Measurements from ENCODE around the gene NCAPG2. TPM values are rescaled to one million over a fixed set of nuclear protein-coding genes. Genes with fewer than 3 reads are reported as not detected.
A peak's percentile ranks its signal among the peaks of the same experiment; 100 is the strongest.

NCAPG2 gene
- total and polyA plus RNA-seq, 7 experiments from 2014 or later = 1.3 to 88.7 (median 6.7) TPM

DNA sequence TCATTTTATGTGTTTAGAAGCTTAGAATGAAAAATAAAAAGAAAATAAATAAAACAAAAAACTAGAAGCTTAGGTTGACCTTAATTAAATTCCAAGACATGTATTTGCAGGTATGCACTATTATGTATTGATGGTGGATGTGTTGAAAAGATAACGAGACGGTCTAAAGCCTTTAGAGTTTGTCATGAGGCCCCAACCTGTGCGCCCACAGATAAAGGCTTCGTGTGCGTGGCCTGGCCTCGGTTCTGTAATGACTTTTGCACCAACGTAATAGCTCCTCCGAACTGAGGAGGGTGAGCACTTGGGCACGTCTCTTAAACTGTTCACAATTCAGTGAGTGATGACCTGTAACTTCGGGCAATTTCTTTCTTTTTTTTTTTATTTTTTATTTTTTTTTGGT lies 43.7 kb upstream of the NCAPG2 start:
- no peak overlapping the region for H3K27ac ChIP-seq (ENCODE audit: low read depth, low read length)
- ATAC-seq (no peak), DNase-seq (no peak)
- H3K27ac Mint-ChIP-seq = no peak overlapping the region
- no peaks in the 10 kb centered on the region for H3K9me3 Mint-ChIP-seq
- intact Hi-C loops (cut with micrococcal nuclease) = no loop called here
- no peaks in the 10 kb centered on the region for H3K27me3 ChIP-seq (ENCODE audit: control insufficient read depth in 2 of 2, insufficient read depth in 2 of 2, low read length in 2 of 2)
- H3K9me3 ChIP-seq (ENCODE audit: control insufficient read depth in 2 of 3, low read length in 3 of 3) = no peaks in the 10 kb centered on the region
- H3K4me1 Mint-ChIP-seq = no peaks in the 10 kb centered on the region
- ChIA-PET POLR2A (interaction anchor here (0.6 to 1.2 kb wide), 3 partner anchors 15 to 97 kb away, joined by 3 to 4 read pairs (median 3); no protein-coding TSS in a partner anchor), CTCF (no interaction called here)
- no peak overlapping the region for H3K4me3 Mint-ChIP-seq
- no peak overlapping the region for H3K4me3 ChIP-seq (ENCODE audit: low read length)
- no peaks in the 10 kb centered on the region for H3K27me3 Mint-ChIP-seq
- peaks cover 8 to 35% (median 9%) of the 10 kb centered on the region in 5 donors for H3K36me3 Mint-ChIP-seq
- no peaks in the 10 kb centered on the region for H3K4me1 ChIP-seq (ENCODE audit: control insufficient read depth in 2 of 2, insufficient read depth in 2 of 2, low read length in 2 of 2)
- H3K36me3 ChIP-seq (ENCODE audit: control insufficient read depth in 2 of 3, insufficient read depth in 3 of 3, low read length in 3 of 3) = peaks cover 0 to 70% (median 10%) of the 10 kb centered on the region in 3 experiments

DNA sequence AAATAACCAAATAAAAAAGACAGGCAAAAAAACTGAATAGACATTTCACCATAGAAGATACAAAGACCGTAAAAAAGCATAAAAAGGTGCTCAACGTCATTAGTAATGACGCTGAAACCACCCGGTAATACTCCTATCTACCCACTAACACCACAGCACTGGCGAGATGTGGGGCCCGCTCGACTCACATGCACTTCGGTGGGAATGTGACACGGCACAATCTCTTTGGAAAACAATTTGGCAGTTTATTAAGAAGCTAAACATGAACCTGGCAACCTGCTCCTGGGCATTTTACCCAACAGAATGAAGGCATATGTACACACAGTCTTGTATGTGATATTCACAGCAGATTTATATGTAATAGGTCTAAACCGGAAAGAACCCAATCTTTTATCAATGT lies 42.8 kb upstream of the NCAPG2 start:
- no peaks in the 10 kb centered on the region for H3K4me1 Mint-ChIP-seq
- no peak overlapping the region for H3K4me3 ChIP-seq (ENCODE audit: low read length)
- H3K4me3 Mint-ChIP-seq = no peak overlapping the region
- ATAC-seq = no peak
- H3K36me3 ChIP-seq (ENCODE audit: control insufficient read depth in 2 of 3, insufficient read depth in 3 of 3, low read length in 3 of 3) = peaks cover 0 to 74% (median 19%) of the 10 kb centered on the region in 3 experiments
- no peaks in the 10 kb centered on the region for H3K9me3 ChIP-seq (ENCODE audit: control insufficient read depth in 2 of 3, low read length in 3 of 3)
- POLR2A ChIA-PET = no interaction called here
- no peaks in the 10 kb centered on the region for H3K27me3 ChIP-seq (ENCODE audit: control insufficient read depth in 2 of 2, insufficient read depth in 2 of 2, low read length in 2 of 2)
- no peak overlapping the region for H3K27ac ChIP-seq (ENCODE audit: low read depth, low read length)
- H3K27me3 Mint-ChIP-seq = no peaks in the 10 kb centered on the region
- H3K27ac Mint-ChIP-seq = peak overlapping the region in 4 of 9 donors; percentile 1 to 36 (median 13)
- CTCF ChIA-PET = no interaction called here
- intact Hi-C loops (cut with micrococcal nuclease) = no loop called here
- H3K4me1 ChIP-seq (ENCODE audit: control insufficient read depth in 2 of 2, insufficient read depth in 2 of 2, low read length in 2 of 2) = no peaks in the 10 kb centered on the region
- peaks cover 8 to 44% (median 14%) of the 10 kb centered on the region in 5 donors for H3K36me3 Mint-ChIP-seq
- H3K9me3 Mint-ChIP-seq = no peaks in the 10 kb centered on the region
- no peak for DNase-seq

DNA sequence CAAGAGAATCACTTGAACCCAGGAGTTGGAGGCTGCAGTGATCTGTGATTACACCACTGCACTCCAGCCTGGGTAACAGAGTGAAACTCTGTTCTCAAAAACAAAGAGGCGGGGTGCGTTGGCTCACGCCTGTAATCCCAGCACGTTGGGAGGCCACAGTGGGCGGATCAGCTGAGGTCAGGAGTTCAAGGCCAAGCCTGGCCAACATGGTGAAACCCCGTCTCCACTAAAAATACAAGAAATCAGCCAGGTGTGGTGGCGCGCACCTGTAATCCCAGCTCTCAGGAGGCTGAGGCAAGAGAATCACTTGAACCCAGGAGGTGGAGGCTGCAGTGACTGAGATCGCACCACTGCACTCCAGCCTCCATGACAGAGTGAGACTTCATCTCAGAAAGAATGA lies 42.4 kb upstream of the NCAPG2 start:
- ChIA-PET CTCF (no interaction called here), POLR2A (interaction anchor here (0.9 kb wide), 1 partner anchor 20 kb away, joined by 3 read pairs; no protein-coding TSS in a partner anchor)
- Mint-ChIP-seq H3K4me3 (no peak overlapping the region), H3K9me3 (no peaks in the 10 kb centered on the region), H3K36me3 (peaks cover 8 to 48% (median 18%) of the 10 kb centered on the region in 5 donors), H3K27me3 (no peaks in the 10 kb centered on the region), H3K27ac (peak overlapping the region in 2 of 9 donors; percentile 20 to 36), H3K4me1 (no peaks in the 10 kb centered on the region)
- H3K4me1 ChIP-seq (ENCODE audit: control insufficient read depth in 2 of 2, insufficient read depth in 2 of 2, low read length in 2 of 2) = no peaks in the 10 kb centered on the region
- H3K9me3 ChIP-seq (ENCODE audit: control insufficient read depth in 2 of 3, low read length in 3 of 3) = no peaks in the 10 kb centered on the region
- DNase-seq = no peak
- ATAC-seq = no peak
- H3K27me3 ChIP-seq (ENCODE audit: control insufficient read depth in 2 of 2, insufficient read depth in 2 of 2, low read length in 2 of 2) = no peaks in the 10 kb centered on the region
- intact Hi-C loops (cut with micrococcal nuclease) = no loop called here
- peaks cover 0 to 76% (median 21%) of the 10 kb centered on the region in 3 experiments for H3K36me3 ChIP-seq (ENCODE audit: control insufficient read depth in 2 of 3, insufficient read depth in 3 of 3, low read length in 3 of 3)
- H3K4me3 ChIP-seq (ENCODE audit: low read length) = no peak overlapping the region
- H3K27ac ChIP-seq (ENCODE audit: low read depth, low read length) = no peak overlapping the region

DNA sequence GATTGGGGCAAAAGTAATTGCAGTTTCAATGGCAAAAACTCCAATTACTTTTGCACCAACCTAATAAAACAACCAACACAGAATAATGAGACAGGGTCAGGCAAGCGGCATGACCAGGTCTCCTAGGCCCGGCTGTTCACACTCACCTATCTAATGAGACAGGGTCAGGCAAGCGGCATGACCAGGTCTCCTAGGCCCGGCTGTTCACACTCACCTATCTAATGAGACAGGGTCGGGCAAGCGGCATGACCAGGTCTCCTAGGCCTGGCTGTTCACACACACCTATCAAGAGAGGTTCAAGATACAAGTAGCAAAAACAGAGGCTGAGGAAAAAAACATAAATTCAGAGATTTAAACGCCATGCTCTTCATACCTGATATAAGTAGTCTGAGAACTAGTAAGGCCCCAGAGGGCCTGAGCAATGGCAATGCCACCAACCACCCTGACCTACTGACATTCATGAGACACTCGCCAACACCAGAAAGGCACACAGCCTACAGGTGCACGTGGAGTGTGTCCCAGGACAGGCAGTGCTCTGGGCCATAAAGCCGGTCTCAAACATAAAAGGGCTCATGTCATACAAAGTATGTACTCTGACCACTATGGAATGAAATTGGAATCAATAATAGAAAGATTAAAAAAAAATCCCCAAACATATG lies 40.6 kb upstream of the NCAPG2 start:
- no peak for ATAC-seq
- ChIA-PET POLR2A (no interaction called here), CTCF (no interaction called here)
- no peak for DNase-seq
- H3K27ac Mint-ChIP-seq = peak overlapping the region in 5 of 9 donors; percentile 24 to 68 (median 38)
- Histone ChIP-seq H3K36me3 (ENCODE audit: control insufficient read depth in 2 of 3, insufficient read depth in 3 of 3, low read length in 3 of 3) (peaks cover 9 to 84% (median 26%) of the 10 kb centered on the region in 3 experiments), H3K9me3 (ENCODE audit: control insufficient read depth in 2 of 3, low read length in 3 of 3) (no peaks in the 10 kb centered on the region), H3K27me3 (ENCODE audit: control insufficient read depth in 2 of 2, insufficient read depth in 2 of 2, low read length in 2 of 2) (no peaks in the 10 kb centered on the region), H3K27ac (ENCODE audit: low read depth, low read length) (no peak overlapping the region), H3K4me1 (ENCODE audit: control insufficient read depth in 2 of 2, insufficient read depth in 2 of 2, low read length in 2 of 2) (no peaks in the 10 kb centered on the region), H3K4me3 (ENCODE audit: low read length) (no peak overlapping the region)
- H3K27me3 Mint-ChIP-seq = no peaks in the 10 kb centered on the region
- H3K36me3 Mint-ChIP-seq = peaks cover 8 to 55% (median 24%) of the 10 kb centered on the region in 5 donors
- peaks cover 0 to 7% (median 2%) of the 10 kb centered on the region in 7 donors for H3K4me1 Mint-ChIP-seq
- peaks cover 0 to 3% (median 0%) of the 10 kb centered on the region in 11 donors for H3K9me3 Mint-ChIP-seq
- intact Hi-C loops (cut with micrococcal nuclease) = no loop called here
- H3K4me3 Mint-ChIP-seq = no peak overlapping the region

DNA sequence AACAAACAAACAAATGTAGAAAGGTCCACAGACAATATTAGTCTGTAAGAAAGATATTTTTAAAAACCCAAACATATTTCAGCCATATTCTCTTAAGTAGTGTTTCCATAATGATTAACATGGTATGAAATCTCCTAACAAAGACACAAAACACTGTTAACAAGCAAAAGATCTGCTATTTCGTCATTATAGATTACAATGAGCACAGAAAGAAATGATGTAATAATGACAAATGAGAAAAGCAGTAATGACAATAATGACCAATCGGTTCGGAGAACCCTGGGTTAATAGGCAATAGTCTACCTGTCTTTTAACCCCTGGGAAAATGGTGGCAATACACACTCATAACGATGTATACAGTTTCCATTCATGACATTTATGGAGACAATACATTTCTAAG lies 39.5 kb upstream of the NCAPG2 start:
- H3K27ac ChIP-seq (ENCODE audit: low read depth, low read length) = no peak overlapping the region
- ATAC-seq (no peak), DNase-seq (no peak)
- CTCF ChIA-PET = no interaction called here
- intact Hi-C loops (cut with micrococcal nuclease) = no loop called here
- H3K9me3 Mint-ChIP-seq = peaks cover 0 to 3% (median 0%) of the 10 kb centered on the region in 11 donors
- no peaks in the 10 kb centered on the region for H3K27me3 ChIP-seq (ENCODE audit: control insufficient read depth in 2 of 2, insufficient read depth in 2 of 2, low read length in 2 of 2)
- peak overlapping the region in 4 of 9 donors; percentile 28 to 76 (median 48) for H3K27ac Mint-ChIP-seq
- H3K9me3 ChIP-seq (ENCODE audit: control insufficient read depth in 2 of 3, low read length in 3 of 3) = no peaks in the 10 kb centered on the region
- H3K36me3 ChIP-seq (ENCODE audit: control insufficient read depth in 2 of 3, insufficient read depth in 3 of 3, low read length in 3 of 3) = peaks cover 9 to 86% (median 26%) of the 10 kb centered on the region in 3 experiments
- H3K4me1 ChIP-seq (ENCODE audit: control insufficient read depth in 2 of 2, insufficient read depth in 2 of 2, low read length in 2 of 2) = no peaks in the 10 kb centered on the region
- POLR2A ChIA-PET = no interaction called here
- no peak overlapping the region for H3K4me3 Mint-ChIP-seq
- no peak overlapping the region for H3K4me3 ChIP-seq (ENCODE audit: low read length)
- peaks cover 0 to 9% (median 2%) of the 10 kb centered on the region in 7 donors for H3K4me1 Mint-ChIP-seq
- no peaks in the 10 kb centered on the region for H3K27me3 Mint-ChIP-seq
- peaks cover 8 to 50% (median 25%) of the 10 kb centered on the region in 5 donors for H3K36me3 Mint-ChIP-seq

- H3K27me3 ChIP-seq (ENCODE audit: control insufficient read depth in 2 of 2, insufficient read depth in 2 of 2, low read length in 2 of 2) = no peaks in the 10 kb centered on the region
- Mint-ChIP-seq H3K36me3 (peaks cover 8 to 58% (median 26%) of the 10 kb centered on the region in 5 donors), H3K9me3 (peaks cover 0 to 3% (median 0%) of the 10 kb centered on the region in 11 donors), H3K4me3 (peak overlapping the region in 1 of 10 donors; percentile 56), H3K27me3 (no peaks in the 10 kb centered on the region), H3K27ac (peak overlapping the region in 3 of 9 donors; percentile 18 to 34 (median 32)), H3K4me1 (peaks cover 0 to 9% (median 2%) of the 10 kb centered on the region in 7 donors)
- no peak overlapping the region for H3K4me3 ChIP-seq (ENCODE audit: low read length)
- no peaks in the 10 kb centered on the region for H3K9me3 ChIP-seq (ENCODE audit: control insufficient read depth in 2 of 3, low read length in 3 of 3)
- H3K27ac ChIP-seq (ENCODE audit: low read depth, low read length) = no peak overlapping the region
- H3K36me3 ChIP-seq (ENCODE audit: control insufficient read depth in 2 of 3, insufficient read depth in 3 of 3, low read length in 3 of 3) = peaks cover 12 to 86% (median 26%) of the 10 kb centered on the region in 3 experiments
- no peak for ATAC-seq
- ChIA-PET CTCF (no interaction called here), POLR2A (no interaction called here)
- no peak for DNase-seq
- no peaks in the 10 kb centered on the region for H3K4me1 ChIP-seq (ENCODE audit: control insufficient read depth in 2 of 2, insufficient read depth in 2 of 2, low read length in 2 of 2)
- intact Hi-C loops (cut with micrococcal nuclease) = no loop called here
Measured at GRCh38 chr7:158743219-158743618, 38.6 kb upstream of the NCAPG2 start.
